Fibroblast of mammary gland (primary cell): ENCODE results near the gene DYNLT2B.

ENCODE experiments used
- DNase-seq: peaks from one replicate; pipeline ENCODE4 v3.0.0-alpha.2; 2010; ENCODE audit warnings: low read depth
- H3K4me3 ChIP-seq: 2 replicates; pipeline ENCODE4 v1.5.1; 2011; ENCODE audit warnings: low read depth, mild to moderate bottlenecking, low read length, moderate library complexity; ENCODE audit not compliant: control insufficient read depth
- TF ChIP-seq, protein P1 (sequence below): conservative IDR thresholded peaks from 2 replicates; pipeline ENCODE4 v1.5.1; 2011; ENCODE audit warnings: low read depth, low read length, inconsistent platforms; ENCODE audit not compliant: control insufficient read depth, insufficient read depth

DYNLT2B gene

DNA sequence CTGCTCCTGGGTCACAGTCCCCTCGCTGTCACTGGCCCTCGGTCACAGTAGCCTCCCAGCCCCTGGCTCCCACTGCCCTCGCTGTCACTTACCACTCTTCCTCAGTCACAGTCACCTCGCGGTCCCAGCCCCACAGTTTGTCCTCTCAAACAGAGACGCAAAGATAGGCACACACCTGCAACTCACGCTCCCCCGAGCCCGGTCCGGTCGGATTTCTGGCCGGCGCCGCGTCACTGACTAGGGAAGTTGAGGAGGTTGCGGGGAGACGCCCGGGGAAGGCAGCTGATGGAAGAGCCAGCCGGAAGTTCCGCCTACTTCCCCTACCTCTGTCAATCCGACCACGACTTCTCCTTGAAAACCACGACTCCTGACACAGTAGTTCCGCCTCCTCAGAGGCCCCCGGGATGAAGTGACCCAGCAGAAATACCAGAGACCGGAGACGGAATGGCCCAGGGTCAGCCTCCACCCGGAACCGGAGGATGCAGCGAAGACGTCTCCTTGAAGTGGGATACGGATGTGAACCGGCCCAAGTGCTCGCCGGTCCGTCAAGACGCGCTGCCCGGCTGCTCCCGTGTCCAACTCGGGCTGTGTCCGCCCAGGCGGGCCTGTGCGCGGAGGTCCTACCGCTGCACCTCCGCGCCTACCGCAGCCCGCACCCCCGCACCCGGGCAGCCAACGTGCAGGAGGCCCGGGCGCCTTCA lies 30.4 kb downstream of the DYNLT2B start, which contains the start of gene PCYT1A:
TSS of gene PCYT1A (minus strand) at position 287 of the 701 bp plus-strand sequence. CDS start 17,195 bp downstream, outside the sequence.
- TF ChIP-seq, protein P1, sequence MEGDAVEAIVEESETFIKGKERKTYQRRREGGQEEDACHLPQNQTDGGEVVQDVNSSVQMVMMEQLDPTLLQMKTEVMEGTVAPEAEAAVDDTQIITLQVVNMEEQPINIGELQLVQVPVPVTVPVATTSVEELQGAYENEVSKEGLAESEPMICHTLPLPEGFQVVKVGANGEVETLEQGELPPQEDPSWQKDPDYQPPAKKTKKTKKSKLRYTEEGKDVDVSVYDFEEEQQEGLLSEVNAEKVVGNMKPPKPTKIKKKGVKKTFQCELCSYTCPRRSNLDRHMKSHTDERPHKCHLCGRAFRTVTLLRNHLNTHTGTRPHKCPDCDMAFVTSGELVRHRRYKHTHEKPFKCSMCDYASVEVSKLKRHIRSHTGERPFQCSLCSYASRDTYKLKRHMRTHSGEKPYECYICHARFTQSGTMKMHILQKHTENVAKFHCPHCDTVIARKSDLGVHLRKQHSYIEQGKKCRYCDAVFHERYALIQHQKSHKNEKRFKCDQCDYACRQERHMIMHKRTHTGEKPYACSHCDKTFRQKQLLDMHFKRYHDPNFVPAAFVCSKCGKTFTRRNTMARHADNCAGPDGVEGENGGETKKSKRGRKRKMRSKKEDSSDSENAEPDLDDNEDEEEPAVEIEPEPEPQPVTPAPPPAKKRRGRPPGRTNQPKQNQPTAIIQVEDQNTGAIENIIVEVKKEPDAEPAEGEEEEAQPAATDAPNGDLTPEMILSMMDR: no peak

DNA sequence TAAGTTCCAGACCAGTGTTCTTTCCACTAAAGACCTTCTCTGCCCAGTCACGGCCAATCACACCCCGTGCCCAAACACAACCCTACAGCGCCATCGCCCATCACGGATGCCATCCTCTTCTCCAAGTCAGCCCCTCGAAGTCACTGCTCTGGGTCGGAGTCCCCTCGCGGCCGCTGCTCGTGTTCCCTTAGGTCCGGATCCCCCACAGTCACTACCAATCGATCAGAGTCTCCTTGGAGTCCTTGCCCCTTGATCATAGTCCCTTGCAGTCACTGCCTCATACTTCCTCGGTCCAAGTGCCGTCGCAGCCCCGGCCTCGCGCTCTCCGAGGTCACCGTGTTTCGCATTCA lies 31.0 kb downstream of the DYNLT2B start:
- peak; percentile 23 for DNase-seq
- TF ChIP-seq, protein P1: no peak
- H3K4me3 ChIP-seq: peak overlapping the region; percentile 100

More for the DNA sequence above, 30.4 kb downstream of the DYNLT2B start, which contains the start of gene PCYT1A:
- H3K4me3 ChIP-seq: peak within 1 kb of the TSS; percentile 100
- DNase-seq: peak; percentile 96

DNA sequence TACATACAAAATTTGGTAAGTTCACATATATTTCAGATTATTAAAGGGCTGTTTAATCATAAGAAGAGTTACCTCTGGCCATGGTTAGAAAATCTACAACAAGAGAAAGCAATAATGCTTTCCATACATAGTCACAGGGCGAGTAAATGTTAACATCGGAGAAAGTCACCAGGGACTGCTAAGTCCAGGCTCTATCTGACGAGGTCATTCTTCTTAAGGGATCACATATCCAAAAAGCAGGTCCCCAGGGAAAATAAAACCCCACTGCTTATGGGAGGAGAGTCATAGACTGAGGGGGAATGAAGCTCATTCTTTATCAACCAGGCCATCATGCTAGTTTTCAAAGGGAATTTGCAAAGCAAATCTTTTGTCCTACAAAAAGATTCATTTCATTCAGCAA lies 33.6 kb downstream of the DYNLT2B start:
- H3K4me3 ChIP-seq: no peak overlapping the region
- TF ChIP-seq, protein P1: no peak
- DNase-seq: peak; percentile 52

DNA sequence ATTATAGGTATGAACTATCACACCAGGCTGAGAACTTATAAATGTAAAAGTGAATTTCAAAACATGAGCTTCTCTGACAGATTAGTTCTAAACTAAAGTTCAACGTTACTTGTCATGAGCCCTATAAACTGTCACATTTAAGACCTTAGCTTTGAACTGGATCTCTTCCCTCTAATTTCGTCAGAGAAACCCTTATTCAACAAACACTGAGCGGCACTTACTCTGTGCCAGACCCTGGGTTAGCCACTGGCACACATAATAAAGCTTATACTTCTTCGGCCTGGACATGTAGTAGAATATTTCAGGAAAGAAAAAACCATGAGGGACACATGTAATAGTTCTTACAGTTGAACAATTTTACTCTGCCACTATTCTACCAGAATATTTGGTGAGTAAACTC lies 36.1 kb downstream of the DYNLT2B start:
- DNase-seq: no peak
- TF ChIP-seq, protein P1: no peak
- no peak overlapping the region for H3K4me3 ChIP-seq

DNA sequence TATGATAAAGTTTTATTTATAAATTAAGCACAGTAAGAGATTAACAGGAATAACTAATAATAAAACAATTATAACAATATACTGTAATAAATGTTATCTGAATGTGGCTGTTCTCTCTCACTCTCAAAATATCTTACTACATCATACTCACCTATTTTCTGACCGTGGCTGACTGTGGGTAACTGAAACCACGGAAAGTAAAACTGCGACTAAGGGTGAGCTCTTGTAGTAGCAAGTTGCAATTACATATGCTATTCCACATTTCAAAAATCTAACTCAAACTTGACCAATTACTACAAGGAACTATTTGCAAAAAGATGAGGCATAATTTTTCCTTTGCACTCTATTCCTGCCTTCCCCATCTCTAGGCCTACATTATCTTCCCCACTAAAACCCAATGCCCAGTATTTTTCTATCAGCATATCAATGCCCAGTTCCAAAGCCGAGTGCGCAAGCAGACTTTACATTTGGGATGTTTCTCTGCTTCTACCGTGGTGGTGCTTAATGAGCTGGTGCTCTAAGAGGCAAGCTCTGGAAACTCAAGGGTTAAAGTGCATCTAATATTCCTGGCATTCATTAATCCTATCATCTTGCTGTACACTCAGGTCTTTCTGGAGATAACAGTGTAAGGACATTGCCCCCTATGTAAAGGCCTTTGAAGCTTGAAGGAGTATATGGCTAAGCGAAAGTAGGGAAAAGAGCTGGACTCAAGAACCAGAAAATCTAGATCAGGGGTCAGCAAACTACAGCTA lies 37.2 kb downstream of the DYNLT2B start:
- H3K4me3 ChIP-seq: no peak overlapping the region
- DNase-seq: no peak
- TF ChIP-seq, protein P1: no peak

DNA sequence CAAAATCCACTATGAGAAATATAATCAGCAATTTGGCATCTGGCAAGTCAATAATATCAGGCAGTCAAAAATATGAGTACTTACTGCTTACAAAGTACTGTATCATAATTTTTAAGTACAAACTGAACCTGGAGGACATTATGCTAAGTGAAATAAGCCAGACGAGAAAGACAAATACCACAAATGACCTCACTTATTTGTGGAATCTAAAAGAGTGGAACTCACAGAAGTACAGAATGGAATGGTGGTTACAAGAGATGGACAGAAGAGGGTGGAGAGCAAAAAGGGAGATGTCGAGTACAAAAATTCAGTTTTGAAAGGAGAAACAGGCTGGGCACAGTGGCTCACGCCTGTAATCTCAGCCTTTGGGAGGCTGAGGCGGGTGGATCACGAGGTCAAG lies 42.9 kb downstream of the DYNLT2B start:
- no peak overlapping the region for H3K4me3 ChIP-seq
- DNase-seq: peak; percentile 7
- TF ChIP-seq, protein P1: no peak
